ENCODE results near the gene PITPNB. TPM values are rescaled to one million over a fixed set of nuclear protein-coding genes. Genes with fewer than 3 reads are reported as not detected.

Gene PITPNB
- total RNA-seq, 2 experiments from 2014 or later: 109 to 124 TPM

GRCh38 chr22:27934069-27934468 is 15.0 kb upstream of the PITPNB start:
- peaks cover 4% of the 10 kb centered on the region for H3K36me3 Mint-ChIP-seq
- no peaks in the 10 kb centered on the region for H3K27me3 Mint-ChIP-seq
- no peak for DNase-seq

GRCh38 chr22:27933186-27933983 is 14.3 kb upstream of the PITPNB start:
- H3K9me3 Mint-ChIP-seq: no peaks in the 10 kb centered on the region
- H3K36me3 Mint-ChIP-seq: peaks cover 4% of the 10 kb centered on the region
- no peak overlapping the region for H3K27ac Mint-ChIP-seq
- H3K27me3 Mint-ChIP-seq: no peaks in the 10 kb centered on the region
- H3K4me1 Mint-ChIP-seq: no peaks in the 10 kb centered on the region
- H3K4me3 Mint-ChIP-seq: no peak overlapping the region
- DNase-seq: no peak

More at GRCh38 chr22:27934069-27934468, 15.0 kb upstream of the PITPNB start:
- H3K27ac Mint-ChIP-seq: no peak overlapping the region
- H3K4me1 Mint-ChIP-seq: no peaks in the 10 kb centered on the region
- no peak overlapping the region for H3K4me3 Mint-ChIP-seq
- H3K9me3 Mint-ChIP-seq: no peaks in the 10 kb centered on the region

DNA sequence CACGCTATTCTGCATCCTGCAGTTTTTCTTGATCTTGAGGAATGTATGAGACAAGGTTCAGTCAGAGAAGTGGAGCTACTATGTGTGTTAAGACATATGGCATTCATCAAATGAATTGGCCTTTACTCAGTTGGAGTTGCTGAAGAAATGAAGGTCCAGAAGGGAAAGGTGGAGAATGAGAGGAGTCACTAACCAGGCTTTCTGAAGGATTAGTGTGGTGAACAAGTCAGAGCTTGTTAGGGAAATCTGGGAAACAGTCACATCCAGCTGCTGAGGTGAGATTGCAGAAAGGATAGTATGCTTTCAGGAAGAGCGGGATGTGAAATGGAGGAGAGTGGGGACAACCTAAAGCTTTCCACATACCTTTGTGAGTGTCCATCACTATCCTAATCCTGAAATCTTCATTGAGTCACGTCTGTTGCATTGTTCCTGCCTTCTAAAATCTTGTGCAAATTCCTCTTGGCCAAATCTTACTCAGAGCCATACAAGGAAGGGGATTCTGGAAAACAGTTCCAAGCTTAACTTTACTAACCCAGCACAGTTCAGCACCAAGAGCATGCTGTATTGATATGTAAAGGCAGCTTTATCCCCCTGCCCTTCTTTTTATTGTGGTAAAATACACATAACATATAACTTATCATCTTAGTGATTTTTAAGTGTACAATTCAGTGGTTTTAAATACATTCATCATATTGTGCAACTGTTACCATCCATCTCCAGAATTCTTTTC is 11.4 kb upstream of the PITPNB start:
- H3K4me1 Mint-ChIP-seq: peaks cover 15% of the 10 kb centered on the region
- peaks cover 2% of the 10 kb centered on the region for H3K9me3 Mint-ChIP-seq
- no peaks in the 10 kb centered on the region for H3K27me3 Mint-ChIP-seq
- no peak overlapping the region for H3K27ac Mint-ChIP-seq
- no peak overlapping the region for H3K4me3 Mint-ChIP-seq
- no peak for DNase-seq
- H3K36me3 Mint-ChIP-seq: peaks cover 3% of the 10 kb centered on the region

- Mint-ChIP-seq H3K4me3 (no peak overlapping the region), H3K4me1 (peaks cover 22% of the 10 kb centered on the region), H3K27ac (no peak overlapping the region), H3K9me3 (peaks cover 2% of the 10 kb centered on the region), H3K36me3 (peaks cover 3% of the 10 kb centered on the region), H3K27me3 (no peaks in the 10 kb centered on the region)
- DNase-seq: no peak
Observed at GRCh38 chr22:27927608-27928007, 8.6 kb upstream of the PITPNB start.

DNA sequence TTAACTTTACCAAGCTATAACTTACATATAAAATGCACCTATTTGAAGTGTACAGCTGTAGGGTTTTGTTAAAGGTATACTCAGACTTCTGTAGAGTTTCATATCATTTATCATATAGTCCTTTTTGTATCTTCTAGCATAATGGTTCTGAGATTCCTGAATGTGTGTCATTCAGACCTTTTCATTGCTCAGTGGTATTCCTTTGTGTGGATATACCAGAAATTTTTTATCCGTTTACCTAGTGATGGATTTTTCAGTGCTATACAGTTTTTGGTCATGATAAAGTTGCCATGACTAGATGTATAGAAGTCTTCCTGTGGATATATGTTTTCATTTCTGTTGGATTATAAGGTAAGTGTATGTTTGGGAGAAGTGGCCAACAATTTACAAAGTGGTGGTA is 6.3 kb upstream of the PITPNB start:
- H3K4me3 Mint-ChIP-seq: no peak overlapping the region
- no peak overlapping the region for H3K27ac Mint-ChIP-seq
- H3K27me3 Mint-ChIP-seq: no peaks in the 10 kb centered on the region
- peaks cover 5% of the 10 kb centered on the region for H3K36me3 Mint-ChIP-seq
- peaks cover 2% of the 10 kb centered on the region for H3K9me3 Mint-ChIP-seq
- DNase-seq: no peak
- peaks cover 35% of the 10 kb centered on the region for H3K4me1 Mint-ChIP-seq

DNA sequence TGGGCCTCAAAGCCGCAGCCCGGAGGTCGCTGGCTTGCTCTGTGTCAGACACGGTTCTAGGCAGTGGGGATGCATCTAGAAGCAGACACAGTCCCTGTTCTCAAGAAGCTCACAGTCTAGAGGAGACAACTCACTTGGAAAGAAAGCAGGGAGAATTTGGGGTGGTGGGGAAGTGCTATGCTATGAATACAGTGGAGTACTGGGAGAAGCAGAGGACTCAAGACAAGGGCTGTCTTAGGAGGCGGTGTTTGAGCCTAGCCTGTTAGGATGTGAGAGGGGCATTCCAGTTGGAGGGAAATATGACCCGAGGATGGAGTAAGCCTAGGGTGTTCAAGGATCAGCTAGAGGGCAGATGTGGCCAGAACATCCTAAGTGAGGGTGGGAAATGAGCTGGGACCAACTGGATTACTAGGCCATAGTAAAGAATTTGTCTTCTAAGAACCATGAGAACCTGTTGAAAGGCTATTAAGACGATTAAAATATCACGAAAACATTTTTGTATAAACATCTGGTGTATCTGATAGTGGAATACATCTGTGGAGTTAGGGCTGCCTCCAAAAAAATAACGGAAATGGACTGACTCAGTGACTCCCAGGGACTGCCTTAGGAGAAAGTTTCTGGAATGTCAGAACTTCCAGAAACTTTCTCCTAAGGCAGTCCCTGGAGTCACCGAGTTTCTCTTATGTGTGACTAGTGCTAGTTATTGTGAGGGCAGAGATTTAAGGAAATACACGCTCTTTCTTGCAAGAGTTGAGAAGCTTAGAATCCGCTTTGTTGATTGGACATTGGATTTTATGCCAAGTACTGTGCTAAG is 1.1 kb upstream of the PITPNB start:
- DNase-seq: no peak
- peaks cover 50% of the 10 kb centered on the region for H3K4me1 Mint-ChIP-seq
- no peaks in the 10 kb centered on the region for H3K9me3 Mint-ChIP-seq
- H3K4me3 Mint-ChIP-seq: peak overlapping the region; percentile 98
- H3K27ac Mint-ChIP-seq: peak overlapping the region; percentile 100
- peaks cover 6% of the 10 kb centered on the region for H3K27me3 Mint-ChIP-seq
- peaks cover 33% of the 10 kb centered on the region for H3K36me3 Mint-ChIP-seq

DNA sequence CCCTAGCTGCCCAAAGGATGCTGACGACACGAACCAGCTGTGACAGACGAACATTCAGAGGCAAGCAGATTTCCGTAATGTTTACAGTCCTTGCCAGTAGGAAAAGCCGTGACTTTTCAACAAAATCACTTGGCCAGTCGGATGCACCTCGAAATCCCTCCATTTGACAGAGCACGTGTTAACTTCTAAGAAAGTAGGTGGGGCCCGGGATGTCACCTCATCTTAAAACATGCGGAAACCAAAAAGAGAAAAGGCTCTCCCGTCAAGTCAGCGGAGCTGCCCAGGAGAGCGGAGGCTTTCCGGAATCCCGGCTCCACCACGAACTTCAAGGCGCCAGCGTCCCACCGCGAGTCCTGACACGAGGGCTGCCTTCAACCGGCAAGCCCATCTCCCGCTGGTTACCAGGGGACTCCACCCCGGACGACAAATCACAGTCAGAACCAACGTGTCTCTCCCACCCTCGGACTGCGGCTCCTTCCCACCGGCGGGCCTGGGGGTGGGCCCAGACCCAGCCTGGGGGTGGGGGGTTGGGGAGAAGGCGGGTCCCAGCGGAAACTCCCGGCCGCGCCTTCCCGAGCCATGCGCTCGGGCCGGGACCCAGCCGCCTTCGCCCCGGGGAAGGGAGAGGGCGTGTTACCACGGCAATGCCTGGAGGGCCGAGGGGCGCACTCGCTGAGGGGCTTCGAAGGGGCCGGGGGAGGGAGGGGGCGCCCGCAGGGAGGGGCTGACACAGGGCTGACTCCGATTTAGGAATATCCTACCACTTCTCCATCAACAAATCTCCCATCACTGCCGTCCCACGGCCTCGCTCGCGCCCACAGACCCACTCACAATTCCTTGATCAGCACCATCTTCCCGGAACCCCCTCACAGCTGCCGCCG is 475 bp downstream of the PITPNB start:
- peaks cover 57% of the 10 kb centered on the region for H3K4me1 Mint-ChIP-seq
- peak; percentile 74 for DNase-seq
- H3K9me3 Mint-ChIP-seq: no peaks in the 10 kb centered on the region
- peaks cover 38% of the 10 kb centered on the region for H3K36me3 Mint-ChIP-seq
- peak overlapping the region; percentile 98 for H3K4me3 Mint-ChIP-seq
- H3K27ac Mint-ChIP-seq: peak overlapping the region; percentile 100
- H3K27me3 Mint-ChIP-seq: peaks cover 6% of the 10 kb centered on the region

GRCh38 chr22:27915986-27916385 is 3.1 kb downstream of the PITPNB start:
- DNase-seq: no peak
- peaks cover 47% of the 10 kb centered on the region for H3K36me3 Mint-ChIP-seq
- peaks cover 6% of the 10 kb centered on the region for H3K27me3 Mint-ChIP-seq
- H3K4me3 Mint-ChIP-seq: peak overlapping the region; percentile 43
- H3K9me3 Mint-ChIP-seq: no peaks in the 10 kb centered on the region
- no peak overlapping the region for H3K27ac Mint-ChIP-seq
- H3K4me1 Mint-ChIP-seq: peaks cover 60% of the 10 kb centered on the region

- H3K27ac Mint-ChIP-seq: no peak overlapping the region
- no peak for DNase-seq
- no peaks in the 10 kb centered on the region for H3K27me3 Mint-ChIP-seq
- H3K4me1 Mint-ChIP-seq: peaks cover 57% of the 10 kb centered on the region
- H3K9me3 Mint-ChIP-seq: no peaks in the 10 kb centered on the region
- H3K36me3 Mint-ChIP-seq: peaks cover 50% of the 10 kb centered on the region
- peak overlapping the region; percentile 22 for H3K4me3 Mint-ChIP-seq
Observed at GRCh38 chr22:27913162-27913741, 5.8 kb downstream of the PITPNB start.

- no peak for DNase-seq
- no peaks in the 10 kb centered on the region for H3K9me3 Mint-ChIP-seq
- H3K4me3 Mint-ChIP-seq: no peak overlapping the region
- H3K4me1 Mint-ChIP-seq: peaks cover 53% of the 10 kb centered on the region
- peaks cover 45% of the 10 kb centered on the region for H3K36me3 Mint-ChIP-seq
- no peak overlapping the region for H3K27ac Mint-ChIP-seq
- no peaks in the 10 kb centered on the region for H3K27me3 Mint-ChIP-seq
Observed at GRCh38 chr22:27912101-27912500, 7.0 kb downstream of the PITPNB start.

- peaks cover 56% of the 10 kb centered on the region for H3K4me1 Mint-ChIP-seq
- no peak overlapping the region for H3K4me3 Mint-ChIP-seq
- no peaks in the 10 kb centered on the region for H3K27me3 Mint-ChIP-seq
- peaks cover 45% of the 10 kb centered on the region for H3K36me3 Mint-ChIP-seq
- H3K27ac Mint-ChIP-seq: no peak overlapping the region
- DNase-seq: no peak
- H3K9me3 Mint-ChIP-seq: no peaks in the 10 kb centered on the region
Observed at GRCh38 chr22:27911330-27911729, 7.7 kb downstream of the PITPNB start.

DNA sequence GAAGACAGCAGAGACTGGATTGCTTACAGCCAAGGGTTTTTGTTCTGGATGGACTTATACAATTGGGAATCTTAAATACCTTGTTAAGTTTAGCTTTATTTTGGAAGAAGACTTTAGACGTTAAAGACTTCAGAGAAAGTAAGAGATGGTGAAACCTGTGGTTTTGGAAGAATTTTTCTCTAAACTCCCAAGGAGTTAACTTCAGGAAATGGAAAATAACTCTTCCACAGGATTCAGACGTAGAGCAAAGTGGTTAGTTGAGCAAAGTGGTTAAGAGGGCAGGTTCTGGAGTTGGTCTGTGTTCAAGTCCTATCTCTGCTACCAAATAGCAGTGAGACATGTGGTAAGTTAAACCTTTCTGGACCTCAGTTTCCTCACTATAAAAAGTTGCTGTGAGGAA is 12.8 kb downstream of the PITPNB start:
- H3K27ac Mint-ChIP-seq: no peak overlapping the region
- H3K4me1 Mint-ChIP-seq: peaks cover 45% of the 10 kb centered on the region
- no peak for DNase-seq
- H3K9me3 Mint-ChIP-seq: no peaks in the 10 kb centered on the region
- H3K4me3 Mint-ChIP-seq: no peak overlapping the region
- peaks cover 45% of the 10 kb centered on the region for H3K36me3 Mint-ChIP-seq
- H3K27me3 Mint-ChIP-seq: no peaks in the 10 kb centered on the region

- H3K4me1 Mint-ChIP-seq: peaks cover 42% of the 10 kb centered on the region
- H3K27me3 Mint-ChIP-seq: no peaks in the 10 kb centered on the region
- no peak overlapping the region for H3K4me3 Mint-ChIP-seq
- no peak for DNase-seq
- no peak overlapping the region for H3K27ac Mint-ChIP-seq
- H3K36me3 Mint-ChIP-seq: peaks cover 49% of the 10 kb centered on the region
- no peaks in the 10 kb centered on the region for H3K9me3 Mint-ChIP-seq
Observed at GRCh38 chr22:27905653-27906052, 13.4 kb downstream of the PITPNB start.
